ENCODE measurements around the gene MOCOS. TPM values are rescaled to one million over a fixed set of nuclear protein-coding genes. Genes with fewer than 3 reads are reported as not detected.

MOCOS gene
- total RNA-seq, 1 experiment from 2014 or later: 3.0 TPM

Other genes starting within 250 kb of the MOCOS start
- gene RPRD1A, start 119.9 kb upstream of the MOCOS start, total RNA-seq (2021; ENCODE audit: unreplicated experiment): 44.0 TPM
- gene SLC39A6, start 58.2 kb upstream of the MOCOS start, total RNA-seq (2021; ENCODE audit: unreplicated experiment): 47.6 TPM
- 48.8 TPM for gene ELP2, start 57.6 kb upstream of the MOCOS start, total RNA-seq (2021; ENCODE audit: unreplicated experiment)
- 22.7 TPM for gene FHOD3, start 110.2 kb downstream of the MOCOS start, total RNA-seq (2021; ENCODE audit: unreplicated experiment)